Nephron progenitor cell (in vitro differentiated cells): Measurements from ENCODE around the gene RBM23.

ENCODE experiments used
- DNase-seq: peaks from one replicate; pipeline ENCODE4 v3.0.0; 2021
- H3K27ac Mint-ChIP-seq: 2 replicates; pipeline ENCODE4 v1.8.0; 2021; ENCODE audit warnings: mild to moderate bottlenecking, moderate library complexity, mixed read lengths
- H3K27me3 Mint-ChIP-seq: 2 replicates; pipeline ENCODE4 v1.8.0; 2021; ENCODE audit warnings: mild to moderate bottlenecking, low read depth, mixed read lengths; ENCODE audit not compliant: poor library complexity
- H3K36me3 Mint-ChIP-seq: 2 replicates; pipeline ENCODE4 v1.8.0; 2021; ENCODE audit warnings: low read depth, mixed read lengths
- H3K4me1 Mint-ChIP-seq: 2 replicates; pipeline ENCODE4 v1.8.0; 2021; ENCODE audit warnings: mixed read lengths
- H3K4me3 Mint-ChIP-seq: 2 replicates; pipeline ENCODE4 v1.8.0; 2021; ENCODE audit warnings: mild to moderate bottlenecking, moderate library complexity, mixed read lengths
- H3K9me3 Mint-ChIP-seq: 2 replicates; pipeline ENCODE4 v1.8.0; 2021; ENCODE audit warnings: mild to moderate bottlenecking, moderate library complexity, mixed read lengths
- TF ChIP-seq, protein P1 (sequence below): fragments of 200-600 bp; sonication (generic); IDR thresholded peaks from 2 replicates; pipeline ENCODE4 v1.5.0; 2021; ENCODE audit warnings: antibody characterized with exemption

The RBM23 gene

GRCh38 chr14:22847661-22848341 is 71.1 kb downstream of the RBM23 start:
- Mint-ChIP-seq H3K4me3 (peak overlapping the region; percentile 47), H3K27me3 (no peaks in the 10 kb centered on the region), H3K27ac (peak overlapping the region; percentile 99), H3K4me1 (peaks cover 53% of the 10 kb centered on the region), H3K9me3 (no peaks in the 10 kb centered on the region), H3K36me3 (peaks cover 35% of the 10 kb centered on the region)
- TF ChIP-seq, protein P1, sequence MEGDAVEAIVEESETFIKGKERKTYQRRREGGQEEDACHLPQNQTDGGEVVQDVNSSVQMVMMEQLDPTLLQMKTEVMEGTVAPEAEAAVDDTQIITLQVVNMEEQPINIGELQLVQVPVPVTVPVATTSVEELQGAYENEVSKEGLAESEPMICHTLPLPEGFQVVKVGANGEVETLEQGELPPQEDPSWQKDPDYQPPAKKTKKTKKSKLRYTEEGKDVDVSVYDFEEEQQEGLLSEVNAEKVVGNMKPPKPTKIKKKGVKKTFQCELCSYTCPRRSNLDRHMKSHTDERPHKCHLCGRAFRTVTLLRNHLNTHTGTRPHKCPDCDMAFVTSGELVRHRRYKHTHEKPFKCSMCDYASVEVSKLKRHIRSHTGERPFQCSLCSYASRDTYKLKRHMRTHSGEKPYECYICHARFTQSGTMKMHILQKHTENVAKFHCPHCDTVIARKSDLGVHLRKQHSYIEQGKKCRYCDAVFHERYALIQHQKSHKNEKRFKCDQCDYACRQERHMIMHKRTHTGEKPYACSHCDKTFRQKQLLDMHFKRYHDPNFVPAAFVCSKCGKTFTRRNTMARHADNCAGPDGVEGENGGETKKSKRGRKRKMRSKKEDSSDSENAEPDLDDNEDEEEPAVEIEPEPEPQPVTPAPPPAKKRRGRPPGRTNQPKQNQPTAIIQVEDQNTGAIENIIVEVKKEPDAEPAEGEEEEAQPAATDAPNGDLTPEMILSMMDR = no peak
- no peak for DNase-seq

DNA sequence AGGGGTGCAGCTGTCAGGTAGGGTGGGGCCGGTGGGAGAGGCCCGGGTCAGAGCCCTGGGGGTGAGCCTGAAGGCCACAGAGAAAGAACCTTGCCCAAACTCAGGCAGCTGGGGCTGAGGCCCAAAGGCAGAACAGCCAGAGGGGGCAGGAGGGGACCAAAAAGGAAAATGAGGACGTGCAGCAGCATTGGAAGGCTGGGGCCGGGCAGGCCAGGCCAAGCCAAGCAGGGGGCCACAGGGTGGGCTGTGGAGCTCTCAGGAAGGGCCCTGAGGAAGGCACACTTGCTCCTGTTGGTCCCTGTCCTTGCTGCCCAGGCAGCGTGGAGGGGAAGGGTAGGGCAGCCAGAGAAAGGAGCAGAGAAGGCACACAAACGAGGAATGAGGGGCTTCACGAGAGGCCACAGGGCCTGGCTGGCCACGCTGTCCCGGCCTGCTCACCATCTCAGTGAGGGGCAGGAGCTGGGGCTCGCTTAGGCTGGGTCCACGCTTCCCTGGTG is 72.1 kb downstream of the RBM23 start:
- TF ChIP-seq, protein P1 = no peak
- Mint-ChIP-seq H3K27me3 (no peaks in the 10 kb centered on the region), H3K9me3 (no peaks in the 10 kb centered on the region), H3K4me3 (no peak overlapping the region), H3K27ac (peak overlapping the region; percentile 90), H3K4me1 (peaks cover 50% of the 10 kb centered on the region), H3K36me3 (peaks cover 44% of the 10 kb centered on the region)
- DNase-seq = no peak

DNA sequence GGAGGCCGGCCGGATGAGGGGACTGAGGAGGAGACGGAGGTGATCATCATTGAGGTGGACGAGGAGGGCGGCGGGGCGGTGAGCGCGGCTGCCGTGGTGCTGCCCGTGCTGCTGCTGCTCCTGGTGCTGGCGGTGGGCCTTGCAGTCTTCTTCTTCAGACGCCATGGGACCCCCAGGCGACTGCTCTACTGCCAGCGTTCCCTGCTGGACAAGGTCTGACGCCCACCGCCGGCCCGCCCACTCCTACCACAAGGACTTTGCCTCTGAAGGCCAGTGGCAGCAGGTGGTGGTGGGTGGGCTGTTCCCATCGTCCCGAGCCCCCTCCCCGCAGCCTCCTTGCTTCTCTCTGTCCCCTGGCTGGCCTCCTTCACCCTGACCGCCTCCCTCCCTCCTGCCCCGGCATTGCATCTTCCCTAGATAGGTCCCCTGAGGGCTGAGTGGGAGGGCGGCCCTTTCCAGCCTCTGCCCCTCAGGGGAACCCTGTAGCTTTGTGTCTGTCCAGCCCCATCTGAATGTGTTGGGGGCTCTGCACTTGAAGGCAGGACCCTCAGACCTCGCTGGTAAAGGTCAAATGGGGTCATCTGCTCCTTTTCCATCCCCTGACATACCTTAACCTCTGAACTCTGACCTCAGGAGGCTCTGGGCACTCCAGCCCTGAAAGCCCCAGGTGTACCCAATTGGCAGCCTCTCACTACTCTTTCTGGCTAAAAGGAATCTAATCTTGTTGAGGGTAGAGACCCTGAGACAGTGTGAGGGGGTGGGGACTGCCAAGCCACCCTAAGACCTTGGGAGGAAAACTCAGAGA is 72.9 kb downstream of the RBM23 start:
- Mint-ChIP-seq H3K27ac (peak overlapping the region; percentile 91), H3K27me3 (no peaks in the 10 kb centered on the region), H3K9me3 (no peaks in the 10 kb centered on the region), H3K36me3 (peaks cover 50% of the 10 kb centered on the region), H3K4me3 (no peak overlapping the region), H3K4me1 (peaks cover 50% of the 10 kb centered on the region)
- TF ChIP-seq, protein P1 = no peak
- no peak for DNase-seq

- Mint-ChIP-seq H3K27ac (peak overlapping the region; percentile 69), H3K4me3 (no peak overlapping the region), H3K4me1 (peaks cover 49% of the 10 kb centered on the region), H3K36me3 (peaks cover 59% of the 10 kb centered on the region), H3K9me3 (no peaks in the 10 kb centered on the region), H3K27me3 (no peaks in the 10 kb centered on the region)
- TF ChIP-seq, protein P1 = no peak
- no peak for DNase-seq
Observed at GRCh38 chr14:22845103-22845394, 73.9 kb downstream of the RBM23 start.

DNA sequence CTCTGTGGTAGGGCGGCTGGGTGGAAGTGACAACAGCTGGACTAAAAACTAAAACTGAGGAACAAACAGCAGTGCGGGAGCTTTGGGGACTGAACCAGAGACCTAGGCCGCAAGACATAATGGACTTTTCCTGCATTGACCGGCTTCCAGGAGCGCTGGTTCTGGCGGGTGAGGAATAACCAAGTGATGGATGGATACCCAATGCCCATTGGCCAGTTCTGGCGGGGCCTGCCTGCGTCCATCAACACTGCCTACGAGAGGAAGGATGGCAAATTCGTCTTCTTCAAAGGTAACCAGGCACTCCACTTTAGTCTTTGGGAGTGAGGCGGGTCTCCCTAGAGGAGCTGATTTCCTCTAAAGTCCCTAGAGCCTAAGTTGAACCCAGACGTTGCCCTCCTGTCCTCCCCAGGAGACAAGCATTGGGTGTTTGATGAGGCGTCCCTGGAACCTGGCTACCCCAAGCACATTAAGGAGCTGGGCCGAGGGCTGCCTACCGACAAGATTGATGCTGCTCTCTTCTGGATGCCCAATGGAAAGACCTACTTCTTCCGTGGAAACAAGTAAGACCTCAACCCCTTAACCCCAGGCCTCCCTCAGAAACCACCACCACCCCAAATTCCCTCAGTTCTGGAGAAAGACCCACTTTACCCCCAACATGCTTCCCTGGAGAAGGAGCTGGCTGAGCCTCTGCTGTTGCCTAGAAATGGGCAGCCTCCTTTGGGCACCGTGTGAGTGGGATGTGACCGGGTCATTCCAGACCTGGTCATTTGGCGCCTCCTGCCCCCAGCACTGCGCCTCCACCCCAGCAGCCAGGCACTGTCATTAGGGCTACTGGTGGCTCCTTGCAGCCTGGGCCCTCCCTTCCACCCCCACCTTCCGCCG is 74.5 kb downstream of the RBM23 start:
- TF ChIP-seq, protein P1 = no peak
- H3K9me3 Mint-ChIP-seq = no peaks in the 10 kb centered on the region
- DNase-seq = no peak
- H3K27me3 Mint-ChIP-seq = no peaks in the 10 kb centered on the region
- peak overlapping the region; percentile 69 for H3K27ac Mint-ChIP-seq
- H3K36me3 Mint-ChIP-seq = peaks cover 59% of the 10 kb centered on the region
- peaks cover 48% of the 10 kb centered on the region for H3K4me1 Mint-ChIP-seq
- H3K4me3 Mint-ChIP-seq = no peak overlapping the region
